Head of caudate nucleus (tissue), 42 donors: ENCODE measurements around the gene SFR1.
A peak's percentile ranks its signal among the peaks of the same experiment; 100 is the strongest.

Experiments used
- DNase-seq, 42 donors: peaks; one replicate each; pipeline versions ENCODE4 v3.0.0 to v3.0.0-alpha.2; 2020 to 2021; ENCODE audit warnings: mixed read lengths in 7 of 42
- intact Hi-C: fragments of 100-400 bp; cut with DNase I; formaldehyde crosslinking; loops from one replicate; pipeline ENCODE4 v1.15.0; 2022

The SFR1 gene, protein sequence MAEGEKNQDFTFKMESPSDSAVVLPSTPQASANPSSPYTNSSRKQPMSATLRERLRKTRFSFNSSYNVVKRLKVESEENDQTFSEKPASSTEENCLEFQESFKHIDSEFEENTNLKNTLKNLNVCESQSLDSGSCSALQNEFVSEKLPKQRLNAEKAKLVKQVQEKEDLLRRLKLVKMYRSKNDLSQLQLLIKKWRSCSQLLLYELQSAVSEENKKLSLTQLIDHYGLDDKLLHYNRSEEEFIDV

DNA sequence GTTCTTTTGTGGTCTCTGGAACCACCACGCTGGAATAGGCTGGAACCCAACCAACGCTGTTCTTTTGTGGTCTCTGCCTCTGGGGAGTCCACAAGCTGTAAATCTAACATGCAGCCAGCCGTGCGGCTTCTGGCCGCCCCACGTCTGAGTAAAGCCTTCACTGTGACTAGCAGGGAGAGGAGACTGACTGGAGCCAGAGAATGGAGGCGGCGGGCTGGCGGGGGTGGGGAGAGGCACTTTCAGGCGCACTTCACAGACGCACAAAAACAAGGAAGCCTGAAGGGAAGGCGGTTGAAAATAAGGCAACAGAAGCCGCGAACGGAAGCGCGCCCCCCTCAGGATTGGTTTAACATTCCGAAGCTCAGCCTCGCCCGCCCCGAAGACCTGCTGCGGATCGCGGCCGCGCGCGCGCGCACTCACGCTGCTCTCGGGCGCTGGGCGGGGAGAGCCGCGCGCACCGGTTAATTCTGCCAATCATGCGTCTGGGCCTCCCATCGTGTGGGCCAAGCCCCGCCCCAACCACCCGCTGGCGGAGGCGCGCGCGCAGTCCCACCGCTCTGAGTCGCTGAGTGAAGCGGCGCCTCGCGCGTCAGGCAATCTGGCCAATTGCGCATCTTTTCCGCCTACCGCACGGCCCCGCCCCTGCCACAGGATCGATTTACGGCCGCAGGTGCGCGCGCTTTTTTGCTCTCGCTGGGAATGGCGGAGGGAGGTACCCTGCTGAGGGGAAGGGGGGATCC lies at the start of gene SFR1:
TSS of gene SFR1 (plus strand) at position 687 of the 740 bp plus-strand sequence. CDS start at position 700, 13 bp downstream.
- intact Hi-C loops = loop anchor here (5.0 to 10.0 kb wide), 5 partner anchors 44 to 207 kb away; partner anchors contain the start of genes SLK and STN1
- peak; percentile 97 to 100 (median 99) for DNase-seq

DNA sequence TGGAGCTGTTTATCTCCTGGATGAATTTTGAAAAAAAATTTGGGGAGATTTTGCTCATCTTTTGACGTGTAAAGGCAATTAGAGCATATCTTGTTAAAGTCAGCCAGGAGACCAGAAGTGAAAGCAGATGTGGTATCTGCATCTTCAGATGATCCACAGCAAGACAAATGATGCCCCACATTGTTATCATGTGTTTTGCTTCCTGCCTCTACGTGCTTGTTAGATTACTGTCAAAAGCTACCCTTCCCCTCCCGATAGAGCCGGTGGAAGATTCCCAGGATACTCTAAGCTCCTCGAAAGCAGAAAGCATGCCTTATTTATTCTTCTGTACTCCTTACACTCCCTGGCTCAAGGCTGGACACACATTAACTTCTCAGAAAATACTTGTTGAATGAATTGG lies 49.2 kb upstream of the SFR1 start:
- intact Hi-C loops = no loop called here
- DNase-seq = peak in 1 of 42 donors; percentile 7

DNA sequence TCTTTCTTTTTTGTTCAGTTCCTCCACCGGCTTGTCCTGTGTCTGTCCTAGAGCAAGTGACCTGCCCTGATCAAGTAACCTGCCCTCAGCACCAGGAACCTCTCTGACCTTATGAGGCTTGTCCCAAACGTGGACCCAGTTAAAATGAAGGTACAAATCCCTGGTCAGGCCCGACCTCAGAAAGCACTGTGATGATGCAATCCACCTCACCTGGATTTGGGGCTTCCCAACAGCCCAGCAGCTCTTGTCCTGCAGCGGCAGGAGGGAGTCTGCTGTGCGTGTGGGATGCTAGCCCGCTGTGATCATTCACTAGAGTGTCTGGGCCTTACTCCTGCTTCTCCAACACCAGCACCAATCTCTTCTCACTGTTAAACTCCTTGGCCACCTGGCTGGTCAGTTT lies 47.5 kb upstream of the SFR1 start:
- DNase-seq = no peak
- intact Hi-C loops = no loop called here

DNA sequence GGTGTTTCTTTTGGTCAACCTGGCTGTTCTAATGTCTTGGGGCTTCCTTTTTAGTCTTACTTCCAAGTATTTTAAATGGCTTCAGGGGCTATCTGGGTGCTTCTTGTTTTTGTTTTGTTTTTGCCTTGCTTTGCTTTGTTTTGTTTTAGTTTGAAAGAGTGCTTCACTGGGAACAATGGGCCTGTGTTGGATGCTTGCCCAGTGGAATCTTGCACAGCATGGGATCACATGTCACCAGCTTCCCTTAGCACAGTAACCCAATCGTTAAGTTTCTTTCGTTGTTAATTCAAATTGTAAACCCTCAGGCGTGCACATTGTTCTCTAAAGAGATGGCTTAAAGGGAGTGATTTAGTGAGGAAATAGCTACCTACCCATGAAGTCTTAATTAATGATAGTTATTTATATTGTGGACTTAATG lies 45.2 kb upstream of the SFR1 start:
- peak; percentile 16 to 90 (median 70) for DNase-seq
- intact Hi-C loops = loop anchor here (5.0 kb wide), 1 partner anchor 46 kb away; the partner anchor contains the start of gene SFR1

DNA sequence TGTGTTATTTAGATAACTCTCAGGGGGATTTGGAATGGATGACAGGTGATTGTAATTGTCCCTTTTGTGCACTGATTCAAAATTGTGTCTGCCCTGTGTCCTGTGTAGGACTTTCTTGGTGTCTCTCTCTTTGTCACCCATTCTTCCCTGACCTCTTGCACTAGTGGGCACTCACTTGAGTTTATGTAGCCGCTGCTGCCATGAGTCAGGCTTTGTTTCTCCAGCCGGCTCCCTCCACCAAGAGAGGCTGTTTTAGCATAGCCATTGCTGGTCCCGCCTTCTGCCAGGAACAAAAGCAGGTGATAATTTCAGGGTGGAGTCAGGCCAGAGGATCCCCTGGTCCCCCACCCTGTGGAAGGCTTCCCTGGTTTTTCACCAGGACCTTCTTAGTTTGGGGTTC lies 44.7 kb upstream of the SFR1 start:
- DNase-seq = peak in 5 of 42 donors; percentile 15 to 51 (median 20)
- intact Hi-C loops = loop anchor here (5.0 kb wide), 1 partner anchor 45 kb away; the partner anchor contains the start of gene SFR1

GRCh38 chr10:104077663-104078151 lies 44.3 kb upstream of the SFR1 start:
- intact Hi-C loops = loop anchor here (5.0 kb wide), 1 partner anchor 45 kb away; the partner anchor contains the start of gene SFR1
- DNase-seq = no peak

GRCh38 chr10:104080762-104081161 lies 41.2 kb upstream of the SFR1 start:
- peak in 11 of 42 donors; percentile 11 to 58 (median 25) for DNase-seq
- intact Hi-C loops = no loop called here

GRCh38 chr10:104081998-104082397 lies 40.0 kb upstream of the SFR1 start:
- intact Hi-C loops = no loop called here
- DNase-seq = no peak

DNA sequence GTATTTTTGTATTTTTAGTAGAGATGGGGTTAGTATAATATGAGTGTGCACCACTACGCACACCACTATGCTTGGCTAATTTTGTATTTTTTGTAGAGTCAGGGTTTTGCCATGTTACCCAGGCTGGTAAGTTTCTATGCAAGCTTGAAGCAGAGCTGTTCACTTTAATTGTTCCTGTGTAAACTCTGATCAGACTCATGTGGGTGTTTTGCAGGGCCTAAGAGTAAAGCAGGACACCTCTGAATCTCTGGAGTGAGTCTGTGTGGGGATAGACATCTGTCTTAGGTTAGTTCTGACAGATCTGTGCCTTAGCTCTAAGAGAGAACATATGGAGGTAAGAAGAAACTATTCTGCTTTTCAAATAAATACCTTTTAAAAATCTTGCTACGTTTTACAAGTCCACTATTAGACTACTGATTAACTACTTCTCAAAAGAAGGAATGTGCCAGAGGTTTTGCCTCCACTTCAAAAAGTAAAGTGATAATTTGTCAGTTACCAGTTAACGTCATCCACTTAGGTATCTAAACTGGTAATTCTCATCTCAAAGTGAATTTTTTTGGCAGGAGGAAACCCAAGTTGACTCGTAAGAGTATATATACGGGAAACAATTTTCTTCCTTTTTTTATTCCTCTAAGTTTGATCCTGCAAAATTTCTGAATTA lies 37.4 kb upstream of the SFR1 start:
- intact Hi-C loops = no loop called here

DNA sequence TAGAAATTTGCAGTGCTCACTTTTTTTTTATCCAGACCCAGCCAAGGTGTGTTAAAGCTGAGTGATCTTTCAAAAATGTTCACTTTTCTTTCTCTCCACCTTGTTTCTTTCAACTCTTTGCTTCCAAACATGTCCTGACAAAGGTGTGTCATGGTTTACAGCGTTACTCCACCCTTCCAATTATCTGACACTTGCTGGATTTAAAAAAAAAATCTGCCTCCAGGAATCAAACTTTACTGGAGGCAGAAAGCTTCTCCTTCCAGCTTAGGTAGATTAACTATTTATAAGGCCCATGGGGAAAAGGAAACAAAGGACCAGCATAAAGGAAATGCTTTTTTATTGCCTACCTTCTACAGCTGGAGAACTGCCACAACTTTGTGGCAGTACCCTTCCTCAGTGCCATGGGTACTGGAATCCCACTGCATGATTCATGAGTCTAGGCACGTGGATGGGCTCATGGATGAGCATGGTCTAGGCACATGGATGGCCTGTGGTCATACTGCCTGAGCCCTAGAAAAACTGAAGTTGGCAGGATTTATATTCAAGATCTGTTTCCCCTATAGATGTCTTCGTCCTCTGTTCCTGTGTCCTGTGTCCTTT lies 36.1 kb upstream of the SFR1 start, which contains the start of gene COL17A1:
TSS of gene COL17A1 (minus strand) at position 80 of the 600 bp plus-strand sequence. CDS start 5,207 bp downstream, outside the sequence.
- intact Hi-C loops = no loop called here
- no peak for DNase-seq

More for the DNA sequence above, 37.4 kb upstream of the SFR1 start:
- no peak for DNase-seq

DNA sequence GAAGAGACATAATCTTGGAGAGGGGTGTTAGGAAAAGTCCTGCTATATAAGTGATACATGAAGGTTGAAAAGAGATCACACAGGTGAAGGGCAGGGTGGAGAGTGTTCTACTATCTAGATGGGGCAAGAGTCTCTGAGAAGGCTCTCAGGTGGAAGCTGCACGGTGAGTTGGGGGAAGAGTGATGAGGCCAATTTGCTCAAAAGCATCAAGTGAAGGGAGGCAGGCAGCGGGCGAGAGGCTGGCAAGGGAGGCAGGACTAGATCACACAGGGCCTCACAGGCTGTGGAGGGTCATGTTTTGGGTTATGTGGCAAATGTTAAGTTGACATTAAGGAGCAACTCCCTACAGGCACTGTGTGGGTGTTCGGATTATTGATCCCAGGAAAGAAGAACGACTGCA lies 33.7 kb upstream of the SFR1 start:
- intact Hi-C loops = no loop called here
- no peak for DNase-seq

GRCh38 chr10:104089621-104090020 lies 32.4 kb upstream of the SFR1 start:
- intact Hi-C loops = no loop called here
- DNase-seq = no peak

- intact Hi-C loops = no loop called here
- DNase-seq = no peak
Measured at GRCh38 chr10:104090611-104091010, 31.4 kb upstream of the SFR1 start.

DNA sequence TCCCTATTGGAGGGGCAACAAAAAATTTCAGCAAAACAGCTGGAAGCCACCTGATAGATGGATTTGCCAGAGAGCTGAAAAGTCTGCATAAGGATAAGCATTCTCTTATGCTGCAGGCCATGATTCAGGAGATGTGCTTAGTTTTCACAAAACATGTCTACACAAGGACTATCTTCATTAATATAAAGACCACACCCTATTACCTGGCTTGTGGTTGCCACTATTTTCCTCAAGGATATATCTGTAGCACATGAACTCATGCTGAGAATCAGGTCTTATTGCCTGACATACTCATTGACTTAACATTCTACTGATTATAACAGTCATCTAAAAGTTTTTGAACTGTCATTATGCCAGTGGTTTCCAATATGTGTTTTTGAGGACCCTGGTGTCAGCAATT lies 29.2 kb upstream of the SFR1 start:
- intact Hi-C loops = no loop called here
- DNase-seq = no peak

- intact Hi-C loops = no loop called here
- no peak for DNase-seq
Measured at GRCh38 chr10:104096692-104097091, 25.3 kb upstream of the SFR1 start.

GRCh38 chr10:104098358-104098925 lies 23.5 kb upstream of the SFR1 start:
- intact Hi-C loops = no loop called here

GRCh38 chr10:104099269-104099668 lies 22.7 kb upstream of the SFR1 start:
- intact Hi-C loops = no loop called here
- no peak for DNase-seq

More at GRCh38 chr10:104098358-104098925, 23.5 kb upstream of the SFR1 start:
- DNase-seq = no peak

GRCh38 chr10:104099941-104100340 lies 22.0 kb upstream of the SFR1 start:
- no peak for DNase-seq
- intact Hi-C loops = no loop called here

- no peak for DNase-seq
- intact Hi-C loops = no loop called here
Measured at GRCh38 chr10:104100795-104101194, 21.2 kb upstream of the SFR1 start.
